Mucosa of descending colon (tissue), 3 donors: ENCODE measurements around the gene TENM4. TPM values are rescaled to one million over a fixed set of nuclear protein-coding genes. Genes with fewer than 3 reads are reported as not detected.

ENCODE experiments used
- ATAC-seq: fragments of 200-7000 bp; cut with Tn5 transposase; one replicate; pipeline ENCODE4 v1.9.1; 2020; ENCODE audit warnings: mild to moderate bottlenecking, moderate library complexity
- DNase-seq, 3 donors: peaks; one replicate each; pipeline ENCODE4 v3.0.0-alpha.2; 2020
- H3K36me3 ChIP-seq: fragments of 200-600 bp; one replicate; pipeline ENCODE4 v1.8.0; 2021; ENCODE audit warnings: low read depth, mild to moderate bottlenecking
- H3K4me1 ChIP-seq: fragments of 200-600 bp; one replicate; pipeline ENCODE4 v1.8.0; 2021; ENCODE audit warnings: low read depth, mild to moderate bottlenecking
- H3K4me3 ChIP-seq: fragments of 200-600 bp; one replicate; pipeline ENCODE4 v1.8.0; 2021; ENCODE audit warnings: mild to moderate bottlenecking
- H3K9me3 ChIP-seq: fragments of 200-600 bp; one replicate; pipeline ENCODE4 v1.8.0; 2021; ENCODE audit warnings: mild to moderate bottlenecking
- CTCF ChIP-seq: fragments of 200-600 bp; IDR thresholded peaks from one replicate; pipeline ENCODE4 v1.8.0; 2022; ENCODE audit warnings: antibody characterized with exemption, mild to moderate bottlenecking
- intact Hi-C, 2 donors: fragments of 100-400 bp; cut with DNase I in 1 of 2; cut with micrococcal nuclease in 1 of 2; formaldehyde crosslinking; loops; one replicate each; pipeline versions ENCODE4 v1.11.0 to v1.11.1; 2022; cut with DNase I, micrococcal nuclease
- total RNA-seq, 3 donors: library from RNA; stranded (reverse); fragmentation: NEBNext Ultra II Directional in 2 of 3; extraction: Animal tissue kit (Norgen Biotek cat#: 25700) in 2 of 3; gene quantifications; one replicate each; pipeline versions ENCODE4 v1.2.1 to v1.2.4, GENCODE V29; 2021 to 2023
- donor health status: DM: no; HTN: no; CAD: no; lungs with moderate emphysema.
- donor health status: DM: no; HTN: no; CAD: no.
- donor health status: DM: no; HTN: yes; CAD: no.

The TENM4 gene
- total RNA-seq, 3 donors from 2014 or later: 0.70 to 1.6 (median 1.2) TPM

GRCh38 chr11:78804991-78805390 is 635.8 kb downstream of the TENM4 start:
- TF ChIP-seq CTCF: no peak
- H3K36me3 ChIP-seq: no peaks in the 10 kb centered on the region
- no peak overlapping the region for H3K4me3 ChIP-seq
- ATAC-seq (no peak), DNase-seq (no peak)
- intact Hi-C loops: loop anchor here in 1 of 2 donors (10.0 kb wide), 1 partner anchor 160 kb away; no protein-coding TSS in a partner anchor
- no peaks in the 10 kb centered on the region for H3K9me3 ChIP-seq
- H3K4me1 ChIP-seq: peaks cover 20% of the 10 kb centered on the region

GRCh38 chr11:78803995-78804394 is 636.8 kb downstream of the TENM4 start:
- Histone ChIP-seq H3K9me3 (no peaks in the 10 kb centered on the region), H3K4me3 (no peak overlapping the region), H3K4me1 (peaks cover 17% of the 10 kb centered on the region), H3K36me3 (no peaks in the 10 kb centered on the region)
- ATAC-seq (no peak), DNase-seq (no peak)
- intact Hi-C loops: loop anchor here in 1 of 2 donors (10.0 kb wide), 1 partner anchor 159 kb away; no protein-coding TSS in a partner anchor
- TF ChIP-seq CTCF: no peak

- Histone ChIP-seq H3K4me3 (no peak overlapping the region), H3K9me3 (no peaks in the 10 kb centered on the region), H3K36me3 (no peaks in the 10 kb centered on the region), H3K4me1 (peaks cover 15% of the 10 kb centered on the region)
- TF ChIP-seq CTCF: no peak
- intact Hi-C loops: loop anchor here in 1 of 2 donors (10.0 kb wide), 1 partner anchor 157 kb away; no protein-coding TSS in a partner anchor
- ATAC-seq (no peak), DNase-seq (no peak)
Measured at GRCh38 chr11:78802058-78802761, 638.6 kb downstream of the TENM4 start.

GRCh38 chr11:78801161-78801884 is 639.5 kb downstream of the TENM4 start:
- no peak for TF ChIP-seq CTCF
- intact Hi-C loops: loop anchor here in 1 of 2 donors (10.0 kb wide), 1 partner anchor 157 kb away; no protein-coding TSS in a partner anchor
- DNase-seq: peak in 1 of 3 donors; percentile 51

GRCh38 chr11:78800756-78801155 is 640.1 kb downstream of the TENM4 start:
- no peak for TF ChIP-seq CTCF
- no peak for ATAC-seq
- Histone ChIP-seq H3K4me3 (no peak overlapping the region), H3K9me3 (no peaks in the 10 kb centered on the region), H3K4me1 (peaks cover 15% of the 10 kb centered on the region), H3K36me3 (no peaks in the 10 kb centered on the region)
- no peak for DNase-seq
- intact Hi-C loops: loop anchor here in 1 of 2 donors (10.0 kb wide), 1 partner anchor 156 kb away; no protein-coding TSS in a partner anchor

More at GRCh38 chr11:78801161-78801884, 639.5 kb downstream of the TENM4 start:
- peaks cover 15% of the 10 kb centered on the region for H3K4me1 ChIP-seq
- H3K4me3 ChIP-seq: no peak overlapping the region
- H3K36me3 ChIP-seq: no peaks in the 10 kb centered on the region
- H3K9me3 ChIP-seq: no peaks in the 10 kb centered on the region
- ATAC-seq: peak; percentile 74
